Heart right ventricle (tissue), 16 donors: Measurements from ENCODE around the gene PAX5. TPM values are rescaled to one million over a fixed set of nuclear protein-coding genes. Genes with fewer than 3 reads are reported as not detected.

Experiments
- ATAC-seq, 8 donors: fragments of 200-7000 bp; cut with Tn5 transposase; one replicate each; pipeline ENCODE4 v1.9.1; 2020; ENCODE audit warnings: mild to moderate bottlenecking in 8 of 8, moderate library complexity in 8 of 8, moderate number of reproducible peaks in 1 of 8
- DNase-seq, 2 donors: peaks; one replicate each; pipeline ENCODE4 v3.0.0-alpha.2; 2020
- H3K27ac ChIP-seq, 10 donors: fragments of 200-600 bp; sonication (generic) in 2 of 10; one replicate each; pipeline versions ENCODE4 v1.5.0 to v1.8.0; 2020 to 2022; ENCODE audit warnings: mild to moderate bottlenecking in 3 of 10
- H3K27me3 ChIP-seq, 7 donors: fragments of 200-600 bp; one replicate each; pipeline ENCODE4 v1.8.0; 2021 to 2022; ENCODE audit warnings: mild to moderate bottlenecking in 2 of 7
- H3K36me3 ChIP-seq, 9 donors: fragments of 200-600 bp; sonication (generic) in 1 of 9; one replicate each; pipeline versions ENCODE4 v1.5.0 to v1.8.0; 2020 to 2022; ENCODE audit warnings: mild to moderate bottlenecking in 2 of 9
- H3K4me1 ChIP-seq, 9 donors: fragments of 200-600 bp; sonication (generic) in 1 of 9; one replicate each; pipeline versions ENCODE4 v1.5.0 to v1.8.0; 2020 to 2022; ENCODE audit warnings: mild to moderate bottlenecking in 4 of 9
- H3K4me3 ChIP-seq, 10 donors: fragments of 200-600 bp; sonication (generic) in 2 of 10; one replicate each; pipeline versions ENCODE4 v1.5.0 to v1.8.0; 2020 to 2022; ENCODE audit warnings: mild to moderate bottlenecking in 7 of 10, moderate library complexity in 2 of 10
- H3K9me3 ChIP-seq, 11 donors: fragments of 200-600 bp in 10 of 11; sonication (generic) in 2 of 11; one replicate each; pipeline versions ENCODE4 v1.5.0 to v1.8.0; 2013 to 2022; ENCODE audit warnings: mild to moderate bottlenecking in 2 of 11, control low read depth in 1 of 11, moderate library complexity in 1 of 11
- WGBS, 2 donors: extraction: QIAGEN DNeasy Blood & Tissue Kit; methylation state at CpG; one replicate each; pipeline ENCODE4 v1.1.7; 2013; ENCODE audit warnings: inconsistent platforms in 1 of 2; 5-methylcytosine and 5-hydroxymethylcytosine counted together
- intact Hi-C, 10 donors: fragments of 100-400 bp; cut with DNase I; formaldehyde crosslinking; loops; one replicate each; pipeline versions ENCODE4 v1.11.1 to v1.14.2; 2022
- polyA plus RNA-seq, 2 donors: library from polyadenylated mRNA; stranded (reverse); fragments of 200-250 nt; gene quantifications; one replicate each; pipeline ENCODE4 v1.2.3, GENCODE V29; 2013
- total RNA-seq, 10 donors: library from RNA; stranded (reverse); fragmentation: NEBNext Ultra II Directional in 3 of 10; extraction: Animal tissue kit (Norgen Biotek cat#: 25700) in 3 of 10; gene quantifications; one replicate each; pipeline versions ENCODE4 v1.2.1 to v1.2.4, GENCODE V29; 2021 to 2023
- TF ChIP-seq, protein P1 (sequence below), 9 donors: fragments of 200-600 bp; sonication (generic) in 2 of 9; IDR thresholded peaks; one replicate each; pipeline versions ENCODE4 v1.5.0 to v1.8.0; 2021 to 2022; ENCODE audit warnings: antibody characterized with exemption in 9 of 9, mild to moderate bottlenecking in 5 of 9, moderate library complexity in 1 of 9
- donor health status: Arrhythmogenic right ventricular cardiomyopathy.
- donor health status: ischemic (EF 13 %, LVEDD 7.1; RV severe dilation, severe dysfunction).
- donor health status: healthy with polysubstance abuse.
- donor health status: DM: no; HTN: yes; CAD: no.
- donor health status: DM: no; HTN: no; CAD: no.
- donor health status: ischemic (EF 25% LVEDD 6.9; RV normal size, moderate dysfunction).
- donor health status: ischemic (EF 25% LVEDD 5.7; RV mildly dilated, moderate dysfunction).
- donor health status: healthy.
- donor health status: DM: yes; HTN: yes; CAD: no.
- donor health status: Ischemic cardiomyopathy.
- donor health status: ischemic (EF 35%, LVEDD 5.7; RV mildly dilated, moderate dysfunction).
- donor health status: nonischemic (EF 11% LVEDD 7.7; RV severe dilation, severe dysfunction).
- donor health status: DM: yes; HTN: yes; CAD: no.
- donor health status: PGD.
- donor health status: ischemic (EF 29% LVEDD 5.4; RV normal size, mild dysfunction).
- donor health status: nonischemic (EF 23%, LVEDD 6.1; RV moderate dilation, normal function).

The PAX5 gene
- total and polyA plus RNA-seq, 12 donors: under 0.01 to 0.09 TPM; not detected in 10

- Histone ChIP-seq H3K9me3 (no peaks in the 10 kb centered on the region), H3K4me1 (no peaks in the 10 kb centered on the region), H3K27me3 (peaks cover 0 to 54% (median 29%) of the 10 kb centered on the region in 7 donors), H3K4me3 (no peak overlapping the region), H3K27ac (no peak overlapping the region), H3K36me3 (no peaks in the 10 kb centered on the region)
- intact Hi-C loops: no loop called here
- TF ChIP-seq, protein P1, sequence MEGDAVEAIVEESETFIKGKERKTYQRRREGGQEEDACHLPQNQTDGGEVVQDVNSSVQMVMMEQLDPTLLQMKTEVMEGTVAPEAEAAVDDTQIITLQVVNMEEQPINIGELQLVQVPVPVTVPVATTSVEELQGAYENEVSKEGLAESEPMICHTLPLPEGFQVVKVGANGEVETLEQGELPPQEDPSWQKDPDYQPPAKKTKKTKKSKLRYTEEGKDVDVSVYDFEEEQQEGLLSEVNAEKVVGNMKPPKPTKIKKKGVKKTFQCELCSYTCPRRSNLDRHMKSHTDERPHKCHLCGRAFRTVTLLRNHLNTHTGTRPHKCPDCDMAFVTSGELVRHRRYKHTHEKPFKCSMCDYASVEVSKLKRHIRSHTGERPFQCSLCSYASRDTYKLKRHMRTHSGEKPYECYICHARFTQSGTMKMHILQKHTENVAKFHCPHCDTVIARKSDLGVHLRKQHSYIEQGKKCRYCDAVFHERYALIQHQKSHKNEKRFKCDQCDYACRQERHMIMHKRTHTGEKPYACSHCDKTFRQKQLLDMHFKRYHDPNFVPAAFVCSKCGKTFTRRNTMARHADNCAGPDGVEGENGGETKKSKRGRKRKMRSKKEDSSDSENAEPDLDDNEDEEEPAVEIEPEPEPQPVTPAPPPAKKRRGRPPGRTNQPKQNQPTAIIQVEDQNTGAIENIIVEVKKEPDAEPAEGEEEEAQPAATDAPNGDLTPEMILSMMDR (IDR thresholded peaks at IDR 0.05): no peak
- DNase-seq (no peak), ATAC-seq (no peak)
- 61 to 73% methylated on average over 22 of the region's 22 CpGs for WGBS, 2 donors
These were observed 166.2 kb downstream of the PAX5 start for GRCh38 chr9:36867672-36868471.

DNA sequence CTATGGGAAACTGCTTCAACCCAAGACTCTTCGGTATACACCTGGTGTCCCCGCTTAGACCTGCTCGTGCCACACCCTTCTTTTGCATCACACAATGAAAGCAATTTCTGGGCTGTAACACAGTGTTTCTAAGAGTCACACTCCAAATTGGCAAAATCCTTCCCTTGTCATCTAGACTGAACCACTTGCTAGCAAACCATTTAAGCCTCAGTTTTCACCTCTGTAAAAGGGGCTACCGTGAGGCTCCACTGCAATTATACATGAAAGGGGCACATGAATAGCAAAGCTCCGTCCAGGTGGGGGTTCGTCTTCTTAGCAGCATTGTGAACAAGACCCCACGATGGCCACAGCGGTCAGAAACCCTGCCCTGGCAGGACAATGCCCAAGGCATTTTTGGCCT, 166.8 kb downstream of the PAX5 start:
- intact Hi-C loops: no loop called here
- Histone ChIP-seq H3K27ac (no peak overlapping the region), H3K36me3 (no peaks in the 10 kb centered on the region), H3K27me3 (peaks cover 0 to 56% (median 35%) of the 10 kb centered on the region in 7 donors), H3K4me1 (no peaks in the 10 kb centered on the region), H3K9me3 (no peaks in the 10 kb centered on the region), H3K4me3 (no peak overlapping the region)
- ATAC-seq: no peak
- no peak for DNase-seq
- TF ChIP-seq, protein P1 (IDR thresholded peaks at IDR 0.05): no peak
- WGBS, 2 donors: 91 to 94% methylated on average over 8 of the region's 8 CpGs

DNA sequence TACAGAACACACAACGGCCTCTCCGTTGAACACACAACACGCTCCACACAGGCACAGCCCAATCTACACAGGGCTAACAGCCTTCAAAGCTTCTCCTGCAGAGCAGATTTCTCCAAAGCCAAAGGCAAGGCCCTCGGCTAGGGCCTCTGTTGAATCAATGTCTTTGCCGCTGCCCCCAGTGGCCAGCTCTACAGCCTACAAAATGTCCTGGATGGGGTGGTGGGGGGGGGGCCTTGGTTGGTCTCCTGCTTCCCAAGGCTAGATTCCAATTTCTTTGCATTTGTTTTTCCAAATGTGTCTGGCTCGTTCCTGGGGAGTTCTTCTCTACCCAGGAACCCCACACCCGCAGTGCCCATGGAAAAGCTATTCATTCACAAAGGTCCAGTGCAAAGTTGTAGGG, 167.2 kb downstream of the PAX5 start:
- no peak overlapping the region for H3K27ac ChIP-seq
- H3K9me3 ChIP-seq: no peaks in the 10 kb centered on the region
- intact Hi-C loops: no loop called here
- 78 to 79% methylated on average over 7 of the region's 7 CpGs for whole genome bisulfite sequencing, 2 donors
- DNase-seq: no peak
- no peak overlapping the region for H3K4me3 ChIP-seq
- no peak for ATAC-seq
- H3K4me1 ChIP-seq: no peaks in the 10 kb centered on the region
- TF ChIP-seq, protein P1 (IDR thresholded peaks at IDR 0.05): no peak
- no peaks in the 10 kb centered on the region for H3K36me3 ChIP-seq
- peaks cover 0 to 60% (median 39%) of the 10 kb centered on the region in 7 donors for H3K27me3 ChIP-seq

GRCh38 chr9:36865731-36866635, 168.1 kb downstream of the PAX5 start:
- no peaks in the 10 kb centered on the region for H3K9me3 ChIP-seq
- H3K4me1 ChIP-seq: no peaks in the 10 kb centered on the region
- peaks cover 0 to 67% (median 46%) of the 10 kb centered on the region in 7 donors for H3K27me3 ChIP-seq
- no peak overlapping the region for H3K27ac ChIP-seq
- DNase-seq (no peak), ATAC-seq (no peak)
- H3K36me3 ChIP-seq: no peaks in the 10 kb centered on the region
- TF ChIP-seq, protein P1 (IDR thresholded peaks at IDR 0.05): no peak
- no peak overlapping the region for H3K4me3 ChIP-seq
- WGBS, 2 donors: 93% methylated on average over 20 of the region's 20 CpGs
- intact Hi-C loops: no loop called here
